GM21515 (cell line): ENCODE data around the gene CRACR2A.

Experiments
- ATAC-seq: cut with Tn5 transposase; IDR thresholded peaks from one replicate; pipeline ENCODE4 v1.9.1; 2021; ENCODE audit not compliant: unreplicated experiment

Gene CRACR2A

GRCh38 chr12:3655328-3655900 lies 97.5 kb downstream of the CRACR2A start:
- ATAC-seq: no peak

- ATAC-seq: no peak
Measured at GRCh38 chr12:3651585-3652424, 101.1 kb downstream of the CRACR2A start.

- ATAC-seq: no peak
Measured at GRCh38 chr12:3647504-3647903, 105.4 kb downstream of the CRACR2A start.

GRCh38 chr12:3646561-3647241 lies 106.2 kb downstream of the CRACR2A start:
- ATAC-seq: no peak

- no peak for ATAC-seq
Measured at GRCh38 chr12:3645091-3645490, 107.8 kb downstream of the CRACR2A start.

- no peak for ATAC-seq
Measured at GRCh38 chr12:3644104-3644503, 108.8 kb downstream of the CRACR2A start.

- no peak for ATAC-seq
Measured at GRCh38 chr12:3641428-3642018, 111.4 kb downstream of the CRACR2A start.

- no peak for ATAC-seq
Measured at GRCh38 chr12:3636328-3636727, 116.6 kb downstream of the CRACR2A start.

GRCh38 chr12:3634348-3634747 lies 118.6 kb downstream of the CRACR2A start:
- ATAC-seq: no peak

GRCh38 chr12:3633396-3633795 lies 119.5 kb downstream of the CRACR2A start:
- ATAC-seq: no peak

- ATAC-seq: no peak
Measured at GRCh38 chr12:3632754-3633153, 120.2 kb downstream of the CRACR2A start.

GRCh38 chr12:3632256-3632655 lies 120.7 kb downstream of the CRACR2A start:
- ATAC-seq: no peak

- no peak for ATAC-seq
Measured at GRCh38 chr12:3631759-3632158, 121.2 kb downstream of the CRACR2A start.

- ATAC-seq: no peak
Measured at GRCh38 chr12:3631272-3631637, 121.7 kb downstream of the CRACR2A start.

- ATAC-seq: no peak
Measured at GRCh38 chr12:3630621-3631271, 122.2 kb downstream of the CRACR2A start.

- no peak for ATAC-seq
Measured at GRCh38 chr12:3630111-3630510, 122.8 kb downstream of the CRACR2A start.

GRCh38 chr12:3629057-3629830 lies 123.7 kb downstream of the CRACR2A start:
- no peak for ATAC-seq

GRCh38 chr12:3628629-3629028 lies 124.3 kb downstream of the CRACR2A start:
- ATAC-seq: no peak

GRCh38 chr12:3627336-3627735 lies 125.6 kb downstream of the CRACR2A start:
- no peak for ATAC-seq

GRCh38 chr12:3624273-3624672 lies 128.6 kb downstream of the CRACR2A start:
- no peak for ATAC-seq
